Stimulated activated naive CD4-positive, alpha-beta T cell treated with Interleukin-2 at 50 U/mL for 16 hours (primary cell): ENCODE data around the gene MN1.

Experiments used
- DNase-seq: peaks from one replicate; lab custom pipeline; 2025; lab: John Stamatoyannopoulos, UW

MN1 gene

GRCh38 chr22:27785831-27786230 is 15.7 kb downstream of the MN1 start:
- no peak for DNase-seq

DNA sequence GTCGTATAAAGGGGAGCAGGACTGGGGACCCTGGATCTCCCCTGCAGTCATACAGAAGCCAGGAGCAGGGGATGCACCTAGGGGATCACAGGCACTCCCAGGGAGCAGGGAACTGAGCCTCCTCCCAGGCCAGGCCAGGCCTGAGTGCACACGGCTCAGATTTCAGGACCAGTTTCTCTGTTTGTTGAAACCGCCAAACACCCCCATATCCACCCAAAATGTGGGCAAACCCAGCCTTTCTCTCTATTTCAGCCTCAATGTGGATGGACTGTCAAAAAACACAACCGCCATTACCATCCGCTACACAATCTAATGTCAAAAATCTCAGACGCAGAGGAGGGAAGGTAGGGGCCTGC is 17.5 kb downstream of the MN1 start:
- DNase-seq = no peak

- no peak for DNase-seq
Measured at GRCh38 chr22:27783436-27784119, 18.0 kb downstream of the MN1 start.

GRCh38 chr22:27782088-27782487 is 19.5 kb downstream of the MN1 start:
- no peak for DNase-seq

- DNase-seq = no peak
Measured at GRCh38 chr22:27780161-27780575, 21.4 kb downstream of the MN1 start.

DNA sequence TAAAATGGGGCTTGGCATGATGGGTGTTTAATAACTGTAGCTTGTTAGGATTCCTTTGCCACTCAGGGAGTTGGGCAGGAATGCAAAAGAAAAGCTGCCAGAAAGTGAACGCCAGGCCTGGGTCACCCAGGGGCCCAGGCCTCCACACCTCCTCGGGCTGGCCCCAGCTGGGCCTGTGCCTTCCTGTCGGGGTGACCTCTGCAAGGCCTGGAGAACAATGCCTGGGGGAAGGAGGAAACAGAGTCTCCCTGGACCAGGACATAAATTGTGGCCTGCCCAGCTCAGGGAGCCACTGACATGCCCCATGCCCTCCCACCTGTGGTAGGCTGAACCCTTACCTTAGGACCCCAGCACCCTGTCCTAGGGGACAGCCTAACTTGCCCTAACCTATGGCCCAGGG is 21.9 kb downstream of the MN1 start:
- no peak for DNase-seq

DNA sequence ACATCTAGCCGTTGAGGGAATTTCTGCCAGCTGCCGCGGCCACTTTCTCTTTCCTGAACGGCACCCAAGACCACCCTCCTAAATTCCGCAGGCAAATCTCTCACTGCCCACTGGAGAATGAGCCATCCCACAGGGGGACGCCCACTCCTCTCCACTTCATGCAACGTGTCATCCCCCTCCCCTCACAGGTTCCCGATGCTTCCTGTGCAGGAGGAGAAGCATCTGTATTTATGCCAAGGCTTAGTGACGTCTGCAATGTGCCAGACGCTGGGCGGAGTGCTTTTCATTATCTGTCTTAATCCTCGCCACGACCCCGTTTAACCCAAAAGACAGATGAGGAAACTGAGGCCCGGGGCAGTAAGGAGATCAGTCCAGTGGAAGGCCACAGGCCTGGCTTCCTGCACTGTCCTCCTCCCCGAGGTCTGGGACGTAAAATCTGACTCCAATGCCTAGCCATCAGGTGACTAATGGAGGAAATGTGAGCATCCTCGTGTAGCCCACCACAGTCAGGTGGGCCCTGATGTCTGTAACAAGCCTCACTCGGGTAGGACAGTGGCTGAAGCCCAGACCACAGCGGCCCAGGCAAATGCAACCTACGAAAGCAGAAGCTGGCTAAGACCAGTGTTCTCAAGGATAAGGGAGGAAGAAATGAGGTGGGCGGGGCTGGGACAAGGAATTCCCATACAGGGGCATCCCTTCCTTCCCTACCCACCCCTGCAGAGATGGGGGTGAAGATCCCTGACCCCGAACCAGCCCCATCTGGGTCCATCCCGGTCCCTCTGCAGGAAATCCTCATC is 23.1 kb downstream of the MN1 start:
- no peak for DNase-seq

- DNase-seq = no peak
Measured at GRCh38 chr22:27777128-27777527, 24.4 kb downstream of the MN1 start.

GRCh38 chr22:27776650-27776958 is 25.0 kb downstream of the MN1 start:
- no peak for DNase-seq

DNA sequence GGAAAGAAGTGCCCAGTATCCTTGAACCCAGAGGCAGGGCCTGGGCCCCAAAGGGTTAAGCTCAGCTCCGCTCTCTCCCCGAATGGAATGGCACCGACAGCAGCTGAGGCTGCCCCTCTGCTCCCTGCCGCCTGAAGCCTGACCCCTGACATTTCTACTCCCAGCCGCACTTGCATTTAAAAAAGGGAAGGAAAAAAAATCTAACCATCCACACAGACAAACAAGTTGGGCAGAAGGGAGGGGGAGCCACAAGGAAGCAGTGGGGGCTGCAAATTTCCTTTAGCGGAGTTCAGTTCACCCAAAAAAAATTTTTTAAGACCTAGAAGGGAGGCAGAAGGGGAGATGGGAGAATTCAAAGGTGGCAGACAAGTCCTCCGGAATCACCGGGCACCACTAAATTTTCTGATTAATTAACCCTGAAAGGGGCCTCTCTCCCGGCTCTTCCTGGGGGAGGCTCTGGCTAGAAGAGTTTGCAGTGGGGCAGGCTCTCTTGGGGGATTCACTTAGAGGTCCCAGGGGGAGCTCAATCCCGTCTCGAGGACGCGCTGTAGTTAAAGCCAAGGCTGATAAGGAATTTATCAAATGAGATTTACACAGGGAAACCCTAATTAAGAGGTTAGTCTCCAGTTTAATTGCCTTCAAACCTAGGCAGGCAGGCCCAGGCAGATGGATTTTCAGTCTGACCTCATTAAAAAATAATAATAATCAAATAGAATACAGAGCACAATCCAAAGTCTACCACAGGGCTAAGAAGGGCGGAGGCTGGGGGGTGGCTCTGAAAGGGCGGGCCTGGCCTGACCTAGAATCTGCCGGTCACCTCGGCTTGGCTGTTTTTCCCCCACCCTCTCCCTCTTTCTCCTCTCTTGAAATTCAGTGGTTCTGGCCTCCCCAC is 25.6 kb downstream of the MN1 start:
- DNase-seq = no peak

DNA sequence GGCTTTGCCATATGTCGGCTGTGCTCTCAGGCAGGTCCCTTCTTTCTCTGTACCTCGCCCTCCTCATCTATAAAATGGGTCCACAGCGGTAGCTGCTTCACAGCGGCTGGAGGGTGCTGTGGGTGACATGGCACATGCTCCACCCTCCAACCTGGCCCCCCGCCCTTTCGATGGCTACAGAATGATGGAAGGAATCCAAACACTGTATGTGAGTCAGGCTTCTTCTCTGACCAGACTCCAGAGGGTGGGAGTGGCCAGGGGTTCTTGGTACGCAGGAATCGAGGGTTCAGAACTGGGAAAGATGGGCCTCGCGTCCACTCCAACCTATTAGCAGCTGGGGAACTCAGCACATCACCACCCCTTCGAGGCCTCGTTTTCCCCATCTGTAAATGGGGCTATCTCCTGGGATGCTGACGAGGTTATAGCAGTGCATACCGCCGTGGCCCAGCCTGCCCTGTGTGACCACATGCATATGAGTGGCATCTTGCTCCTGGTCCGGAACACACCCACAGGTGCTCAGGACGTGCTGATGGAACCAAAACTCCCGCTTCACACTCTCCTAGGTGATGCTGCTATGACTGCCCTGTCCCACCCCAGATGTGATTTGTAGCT is 26.4 kb downstream of the MN1 start:
- DNase-seq = no peak

DNA sequence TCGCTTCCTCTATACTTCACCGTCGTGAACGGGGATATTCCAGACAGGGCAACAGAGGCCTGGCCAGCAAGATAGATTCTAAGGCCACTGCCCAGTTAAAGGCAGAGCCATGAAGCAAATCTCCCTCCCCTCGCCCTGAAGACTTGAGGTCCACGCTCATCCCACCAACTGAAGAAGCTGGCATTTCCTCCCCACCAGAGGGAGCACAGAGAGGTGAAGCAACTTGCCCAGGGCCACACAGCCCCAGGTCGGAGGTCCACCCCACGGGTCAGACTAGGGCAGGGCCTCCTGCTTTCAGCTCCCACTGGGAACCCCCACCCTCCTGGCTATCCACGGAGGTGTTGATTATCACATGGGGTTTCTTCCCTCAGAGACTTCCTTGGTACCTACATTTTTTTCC is 27.4 kb downstream of the MN1 start:
- no peak for DNase-seq

DNA sequence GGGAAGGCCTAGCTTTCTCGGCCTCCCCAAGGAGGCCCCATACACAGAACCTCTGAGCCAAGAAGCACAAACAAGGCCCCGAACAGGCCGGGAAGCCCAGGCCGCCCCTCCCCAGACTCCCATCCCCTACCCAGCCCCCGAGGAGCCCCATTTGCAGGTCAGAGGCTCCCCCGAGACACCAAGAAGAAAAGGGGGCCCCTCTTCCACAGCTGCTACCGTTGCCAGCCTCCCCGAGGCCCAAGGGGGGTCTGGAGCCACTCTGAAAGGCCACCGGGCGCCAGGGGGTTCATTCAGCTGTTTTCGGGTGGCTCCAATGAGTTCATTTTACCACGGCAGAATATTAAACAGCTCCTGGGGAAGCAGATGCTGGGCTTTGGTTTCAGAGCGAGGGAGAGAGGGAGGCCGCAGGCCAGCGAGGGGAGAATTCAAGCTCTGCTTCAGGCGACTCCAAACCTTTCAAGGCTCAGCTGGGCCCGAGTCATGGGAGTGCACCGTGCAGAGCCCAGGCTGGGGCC is 28.5 kb downstream of the MN1 start:
- no peak for DNase-seq

- no peak for DNase-seq
Measured at GRCh38 chr22:27772081-27772983, 29.2 kb downstream of the MN1 start.

DNA sequence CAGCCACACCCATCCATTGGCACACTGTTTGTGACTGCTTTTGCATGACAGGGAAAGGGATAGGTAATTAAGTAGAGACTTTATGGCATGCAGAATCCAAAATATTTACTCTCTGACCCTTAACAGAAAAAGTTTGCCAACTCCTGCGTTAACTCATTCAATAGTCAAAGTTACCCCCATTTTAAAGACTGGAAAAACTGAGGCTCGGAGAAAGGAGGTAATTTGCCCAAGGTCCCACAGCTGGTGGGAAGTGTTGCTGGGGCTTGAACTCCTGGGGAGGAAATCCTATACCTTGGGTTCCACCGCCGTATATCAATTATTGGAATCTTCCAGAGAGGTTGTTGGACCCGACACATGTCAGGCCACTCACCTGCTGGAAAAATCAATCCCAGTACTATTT is 29.9 kb downstream of the MN1 start:
- no peak for DNase-seq

DNA sequence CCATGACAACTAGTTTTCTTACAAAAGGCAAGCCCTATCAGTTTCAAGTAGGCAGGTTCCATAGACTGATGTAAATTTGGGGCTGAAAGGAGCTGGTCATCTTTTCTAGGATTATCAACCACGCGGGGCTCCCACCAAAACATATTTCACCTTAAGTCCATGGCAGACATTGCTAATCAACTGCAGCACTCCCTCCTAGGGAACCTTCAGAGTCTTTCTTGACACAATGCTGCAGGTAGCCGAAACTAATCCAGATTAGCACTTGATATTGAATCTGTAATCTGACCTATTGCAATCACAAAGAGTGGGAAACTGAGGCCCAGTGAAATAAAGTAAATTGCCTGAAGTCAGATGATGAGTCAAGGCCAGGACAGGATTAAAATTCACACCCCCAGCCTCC is 32.5 kb downstream of the MN1 start:
- no peak for DNase-seq

- no peak for DNase-seq
Measured at GRCh38 chr22:27768027-27768653, 33.4 kb downstream of the MN1 start.

DNA sequence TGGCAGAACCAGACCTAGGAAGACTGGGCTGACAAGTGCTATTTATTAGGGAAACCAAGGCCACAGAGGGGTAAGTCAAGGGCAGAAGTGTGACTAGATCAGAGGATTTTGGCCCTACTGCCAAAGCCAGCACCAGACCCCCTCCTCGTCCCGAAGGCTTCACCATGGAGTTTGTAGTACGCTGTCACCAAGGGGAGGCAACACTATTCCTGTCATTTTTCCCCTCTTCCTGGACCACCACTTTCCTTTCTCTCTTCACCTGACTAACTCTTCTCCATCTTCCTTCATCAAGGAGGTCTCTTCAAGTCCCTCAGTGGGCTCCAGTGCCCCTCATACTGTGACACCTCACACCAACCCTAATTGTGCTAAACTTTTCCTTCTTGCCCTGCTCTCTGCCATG is 34.9 kb downstream of the MN1 start:
- DNase-seq = no peak

GRCh38 chr22:27765706-27766291 is 35.8 kb downstream of the MN1 start:
- DNase-seq = no peak

- DNase-seq = no peak
Measured at GRCh38 chr22:27764722-27765236, 36.8 kb downstream of the MN1 start.
